SKM-1 treated with dmso at 0.1 percent for 144 hours (cell line): ENCODE results near the gene CAGE1.
A peak's percentile ranks its signal among the peaks of the same experiment; 100 is the strongest.
"Not testable (repeated sequence)": the region's sequence is repeated elsewhere in the genome, so short reads cannot be mapped to it uniquely, and the experiment has no call there.

ENCODE experiments used
- DNase-seq: peaks from one replicate; lab custom pipeline; 2025; ENCODE audit not compliant: unreplicated experiment; lab: John Stamatoyannopoulos, UW

Gene CAGE1

DNA sequence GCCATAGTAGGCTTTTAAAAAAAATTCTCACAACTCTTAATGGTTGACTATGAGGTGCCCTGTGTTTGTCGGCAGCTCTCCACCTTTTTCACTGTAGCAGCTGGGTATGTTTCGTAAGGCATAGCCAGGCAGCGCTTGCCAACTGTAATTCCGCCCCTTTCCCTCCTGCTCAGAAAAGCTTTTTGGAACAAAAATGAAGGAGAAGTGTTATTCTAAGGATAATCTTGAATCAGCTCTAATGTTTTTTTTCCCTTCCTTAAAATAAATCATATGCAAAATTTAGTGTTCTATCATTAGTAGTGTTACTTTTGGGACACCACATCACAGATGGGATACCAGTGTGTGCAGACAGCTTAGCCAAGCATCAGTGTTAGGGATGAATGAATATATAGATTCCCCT is 21.3 kb upstream of the CAGE1 start:
- no peak for DNase-seq

GRCh38 chr6:7409740-7410139 is 20.2 kb upstream of the CAGE1 start:
- DNase-seq, result no peak

- DNase-seq, result no peak
Measured at GRCh38 chr6:7406743-7407142, 17.2 kb upstream of the CAGE1 start.

GRCh38 chr6:7404546-7404945 is 15.0 kb upstream of the CAGE1 start:
- no peak for DNase-seq

DNA sequence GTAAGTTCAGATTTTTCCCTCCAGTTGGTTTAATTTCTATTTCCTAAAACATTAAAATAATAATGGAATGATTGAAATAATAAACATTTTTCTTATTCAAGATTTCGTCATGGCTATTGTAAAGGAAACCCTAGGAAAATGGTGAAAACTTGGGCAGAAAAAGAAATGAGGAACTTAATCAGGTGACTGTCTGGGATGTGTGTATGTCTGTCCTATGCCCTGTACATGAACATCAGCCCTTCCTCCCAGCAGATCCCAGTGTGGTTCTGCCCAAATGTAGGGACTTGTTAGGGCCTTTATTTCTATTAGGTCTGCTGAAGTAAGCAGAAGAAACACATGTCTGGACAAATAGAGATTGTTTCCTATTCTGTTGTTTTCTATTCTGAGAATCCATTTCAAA is 13.2 kb upstream of the CAGE1 start:
- DNase-seq, result no peak

- DNase-seq, result no peak
Measured at GRCh38 chr6:7401075-7401474, 11.5 kb upstream of the CAGE1 start.

GRCh38 chr6:7392402-7392801 is 2.9 kb upstream of the CAGE1 start:
- no peak for DNase-seq

- no peak for DNase-seq
Measured at GRCh38 chr6:7391151-7391550, 1.6 kb upstream of the CAGE1 start.

- DNase-seq, result no peak
Measured at GRCh38 chr6:7390226-7390878, 810 bp upstream of the CAGE1 start.

DNA sequence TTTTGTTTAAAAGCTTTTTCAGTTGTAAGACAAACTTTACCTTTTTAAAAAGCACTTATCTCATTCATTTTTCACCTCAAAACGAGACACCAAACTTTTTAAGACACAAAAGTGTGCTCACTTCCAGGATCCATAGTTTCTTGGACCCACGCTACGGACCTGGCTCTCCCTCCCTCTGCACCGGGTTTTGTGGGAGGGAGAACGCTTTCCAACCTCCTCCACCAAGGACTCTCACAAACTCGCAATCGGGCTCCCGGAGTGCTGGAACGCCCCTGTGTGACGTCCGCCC is 436 bp downstream of the CAGE1 start:
- peak; percentile 28 for DNase-seq

DNA sequence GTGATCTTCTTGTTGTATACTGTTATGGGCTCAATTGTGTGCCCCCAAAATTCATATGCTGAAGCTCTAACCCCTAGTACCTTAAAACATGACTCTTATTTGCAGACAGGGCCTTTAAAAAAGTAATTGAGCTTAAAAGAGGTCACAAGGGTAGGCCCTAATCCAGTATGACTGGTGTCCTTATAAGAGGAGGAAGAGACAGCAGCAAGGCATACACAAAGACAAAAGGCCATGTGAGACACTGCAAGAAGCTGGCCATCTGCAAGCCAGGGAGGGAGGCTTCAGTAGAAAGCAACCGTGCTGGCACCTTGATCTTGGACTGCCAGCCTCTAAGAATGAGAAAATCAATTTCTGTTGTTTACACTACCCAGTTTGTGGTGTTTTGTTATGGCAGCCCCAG is 8.4 kb downstream of the CAGE1 start:
- DNase-seq, result no peak

DNA sequence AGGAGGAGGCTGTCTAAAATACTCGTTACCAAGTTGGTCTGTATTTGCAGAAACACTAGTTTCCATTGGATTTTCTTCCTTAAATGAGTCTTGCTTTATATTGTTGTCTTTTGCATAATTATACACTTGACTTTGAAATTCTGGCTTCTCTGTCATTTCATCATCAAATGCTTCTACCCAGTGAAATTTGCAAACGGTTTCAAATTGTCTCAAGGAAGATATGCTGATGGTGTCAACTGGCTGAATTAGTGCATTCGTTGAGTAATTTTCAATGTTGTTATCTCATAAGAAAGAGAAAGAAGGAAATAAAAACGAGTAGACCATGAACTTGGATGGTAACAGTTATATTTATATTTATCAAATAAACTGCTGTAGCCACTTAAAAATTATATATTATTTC is 10.8 kb downstream of the CAGE1 start:
- DNase-seq, result no peak

DNA sequence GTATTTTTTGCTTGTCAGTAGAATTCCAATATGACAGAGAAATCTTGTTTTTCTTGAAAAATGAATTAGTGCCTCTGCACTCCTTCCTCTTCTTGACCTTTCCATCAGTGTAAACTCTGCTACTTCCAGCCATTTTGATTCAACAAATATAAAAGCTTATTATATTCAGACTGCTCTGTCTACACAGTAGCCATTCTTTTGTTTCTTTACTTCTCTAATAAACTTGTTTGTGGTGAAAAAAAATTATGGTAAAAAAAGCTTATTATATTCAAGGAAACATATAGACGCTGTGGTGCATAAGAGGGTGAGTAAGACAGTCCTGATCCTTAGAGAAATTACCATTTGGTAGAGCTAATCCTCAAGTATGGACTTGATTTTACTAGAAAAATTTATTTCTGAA is 11.6 kb downstream of the CAGE1 start:
- DNase-seq, result no peak

DNA sequence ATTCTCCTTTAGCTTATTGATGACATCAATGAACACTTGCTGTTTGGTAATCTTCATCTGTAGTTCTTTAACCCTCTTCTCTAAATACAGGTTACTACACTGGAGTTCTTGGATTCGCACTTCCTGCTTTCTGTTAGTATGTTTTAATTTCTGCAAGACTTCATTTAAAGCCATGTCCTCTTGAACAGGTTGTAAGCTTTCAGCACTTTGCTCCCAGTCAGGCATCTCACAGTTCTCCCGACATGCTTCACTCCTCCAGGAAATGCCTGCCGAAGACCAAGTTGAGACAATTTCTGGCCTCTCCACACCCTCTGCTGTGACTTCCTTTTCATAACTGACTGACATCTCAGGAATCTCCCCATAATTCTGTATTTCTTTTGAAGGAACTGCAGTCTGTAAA is 15.8 kb downstream of the CAGE1 start:
- no peak for DNase-seq

- DNase-seq, result no peak
Measured at GRCh38 chr6:7367408-7367807, 22.1 kb downstream of the CAGE1 start.

DNA sequence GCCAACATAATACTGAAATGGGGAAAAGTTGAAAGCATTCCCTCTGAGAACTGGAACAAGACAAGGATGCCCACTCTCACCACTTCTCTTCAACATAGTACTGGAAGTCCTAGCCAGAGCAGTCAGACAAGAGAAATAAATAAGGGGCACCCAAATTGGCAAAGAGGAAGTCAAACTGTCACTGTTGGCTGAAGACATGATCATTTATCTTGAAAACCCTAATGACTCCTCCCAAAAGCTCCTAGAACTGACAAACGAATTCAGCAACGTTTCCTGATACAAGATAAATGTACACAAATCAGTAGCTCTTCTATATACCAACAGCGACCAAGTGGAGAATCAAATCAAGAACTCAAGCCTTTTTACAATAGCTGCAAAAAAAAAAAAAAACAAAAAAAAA is 37.6 kb downstream of the CAGE1 start:
- DNase-seq, result not testable (repeated sequence)

DNA sequence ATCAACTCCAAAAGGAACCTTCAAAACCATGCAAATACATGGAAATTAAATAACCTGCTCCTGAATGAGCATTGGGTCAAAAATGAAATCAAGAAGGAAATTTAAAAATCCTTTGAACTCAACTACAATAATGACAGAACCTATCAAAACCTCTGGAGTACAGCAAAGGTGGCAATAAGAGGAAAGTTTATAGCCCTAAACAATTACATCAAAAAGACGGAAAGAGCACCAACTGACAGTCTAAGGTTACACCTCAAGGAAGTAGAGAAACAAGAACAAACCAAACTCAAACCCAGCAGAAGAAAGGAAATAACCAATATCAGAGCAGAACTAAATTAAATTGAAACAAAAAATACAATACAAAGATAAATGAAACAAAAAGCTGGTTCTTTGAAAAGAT is 39.0 kb downstream of the CAGE1 start:
- not testable (repeated sequence) for DNase-seq

DNA sequence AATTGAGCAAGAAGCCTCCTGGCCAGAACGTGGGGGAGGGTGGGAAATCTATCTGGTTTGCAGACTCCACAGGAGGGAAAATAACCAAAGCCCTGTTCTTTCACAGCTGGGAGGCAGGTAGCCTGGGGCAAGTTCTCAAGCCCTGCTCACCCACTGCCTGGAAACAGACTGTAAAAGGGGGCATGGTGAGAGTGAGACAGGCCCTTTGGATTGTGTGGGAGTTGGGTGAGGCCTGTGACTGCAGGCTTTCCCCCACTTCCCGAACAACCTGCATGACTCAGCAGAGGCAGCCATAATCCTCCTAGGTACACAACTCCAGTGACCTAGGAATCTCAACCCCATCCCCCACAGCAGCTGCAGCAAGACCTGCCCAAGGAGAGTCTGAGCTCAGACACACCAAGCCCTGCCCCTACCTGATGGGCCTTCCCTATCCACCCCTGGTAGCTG is 42.0 kb downstream of the CAGE1 start:
- peak; percentile 21 for DNase-seq

DNA sequence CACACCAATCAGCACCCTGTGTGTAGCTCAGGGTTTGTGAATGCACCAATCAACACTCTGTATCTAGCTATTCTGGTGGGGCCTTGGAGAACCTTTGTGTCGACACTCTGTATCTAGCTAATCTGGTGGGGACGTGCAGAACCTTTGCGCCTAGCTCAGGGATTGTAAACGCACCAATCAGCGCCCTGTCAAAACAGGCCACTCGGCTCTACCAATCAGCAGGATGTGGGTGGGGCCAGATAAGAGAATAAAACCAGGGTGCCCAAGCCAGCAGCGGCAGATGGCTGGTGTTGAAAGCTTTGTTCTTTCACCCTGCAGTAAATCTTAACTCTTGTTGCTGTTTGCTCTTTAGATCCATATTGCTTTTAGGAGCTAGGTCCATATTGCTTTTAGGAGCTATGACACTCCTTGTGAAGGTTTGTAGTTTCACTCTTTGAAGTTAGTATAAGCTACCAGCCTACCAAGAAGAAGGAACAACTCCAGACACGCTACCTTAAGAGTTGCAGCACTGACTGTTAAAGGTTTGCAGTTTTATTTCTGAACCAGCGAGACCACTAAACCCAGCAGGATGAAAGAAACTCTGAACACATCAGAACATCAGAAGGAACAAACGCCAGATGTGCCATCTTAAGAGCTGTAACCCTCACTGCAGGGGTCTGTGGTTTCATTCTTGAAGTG is 44.6 kb downstream of the CAGE1 start:
- DNase-seq, result not testable (repeated sequence)

DNA sequence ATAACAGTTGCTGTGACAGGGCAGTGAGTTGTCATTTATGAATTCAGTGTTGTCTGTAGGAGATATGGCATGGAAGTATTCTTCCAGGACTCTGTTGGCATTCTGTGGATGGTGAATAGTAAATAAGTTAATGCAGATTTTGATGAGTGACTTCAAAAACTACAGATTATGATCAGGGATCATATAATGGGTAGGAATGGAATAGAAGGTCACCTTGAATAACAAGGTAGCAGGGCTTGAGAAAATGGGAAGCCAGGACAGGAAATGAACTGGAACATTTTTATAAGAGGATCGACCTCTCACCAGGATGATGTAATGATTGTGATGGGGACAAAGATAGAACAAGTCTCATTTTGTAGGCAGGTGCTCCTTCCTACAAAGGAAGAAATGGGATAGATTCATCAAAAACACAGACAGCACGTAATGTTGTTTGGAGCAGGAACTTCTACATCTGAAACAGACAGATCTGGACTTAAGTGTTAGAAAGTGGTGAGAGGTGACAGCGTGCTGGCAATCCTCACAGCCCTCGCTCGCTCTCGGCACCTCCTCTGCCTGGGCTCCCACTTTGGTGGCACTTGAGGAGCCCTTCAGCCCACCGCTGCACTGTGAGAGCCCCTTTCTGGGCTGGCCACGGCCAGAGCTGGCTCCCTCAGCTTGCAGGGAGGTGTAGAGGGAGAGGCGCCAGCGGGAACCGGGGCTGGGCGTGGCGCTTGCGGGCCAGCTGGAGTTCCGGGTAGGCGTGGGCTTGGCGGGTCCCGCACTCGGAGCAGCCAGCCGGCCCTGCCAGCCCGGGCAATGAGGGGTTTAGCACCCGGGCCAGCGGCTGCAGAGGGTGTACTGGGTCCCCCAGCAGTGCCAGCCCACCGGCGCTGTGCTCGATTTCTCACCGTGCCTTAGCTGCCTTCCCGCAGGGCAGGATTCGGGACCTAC is 45.7 kb downstream of the CAGE1 start:
- no peak for DNase-seq

- no peak for DNase-seq
Measured at GRCh38 chr6:7341989-7342742, 47.4 kb downstream of the CAGE1 start.
